ENCODE results near the gene ACOT11. TPM values are rescaled to one million over a fixed set of nuclear protein-coding genes. Genes with fewer than 3 reads are reported as not detected.

Gene ACOT11
- total RNA-seq, 1 experiment from 2014 or later = 9.9 TPM

- no peak for DNase-seq (ENCODE audit: low read depth)
These were observed 98.0 kb downstream of the ACOT11 start for GRCh38 chr1:54645806-54646676.

GRCh38 chr1:54649130-54649898 lies 101.3 kb downstream of the ACOT11 start:
- DNase-seq (ENCODE audit: low read depth) = no peak

- no peak for DNase-seq (ENCODE audit: low read depth)
These were observed 101.9 kb downstream of the ACOT11 start for GRCh38 chr1:54649921-54650320.

GRCh38 chr1:54650417-54650816 lies 102.4 kb downstream of the ACOT11 start:
- no peak for DNase-seq (ENCODE audit: low read depth)

- DNase-seq (ENCODE audit: low read depth) = no peak
These were observed 103.6 kb downstream of the ACOT11 start for GRCh38 chr1:54651608-54652007.

- DNase-seq (ENCODE audit: low read depth) = no peak
These were observed 104.1 kb downstream of the ACOT11 start for GRCh38 chr1:54652168-54652567.

- no peak for DNase-seq (ENCODE audit: low read depth)
These were observed 105.0 kb downstream of the ACOT11 start for GRCh38 chr1:54653036-54653435.

GRCh38 chr1:54658164-54658913 lies 110.3 kb downstream of the ACOT11 start:
- DNase-seq (ENCODE audit: low read depth) = no peak

Other genes starting within 250 kb of the ACOT11 start
- 19.2 and 20.8 TPM in 2 replicates for gene SSBP3, start 141.8 kb upstream of the ACOT11 start, total RNA-seq (2014; rRNA removed)
- gene FAM151A, start 75.3 kb downstream of the ACOT11 start, total RNA-seq (2014; rRNA removed) = not detected in 2 replicates
- not detected in 2 replicates for gene MROH7, start 93.6 kb downstream of the ACOT11 start, total RNA-seq (2014; rRNA removed)
- gene TTC4, start 167.6 kb downstream of the ACOT11 start, total RNA-seq (2014; rRNA removed) = 32.2 and 35.1 TPM in 2 replicates
- 4.6 and 5.2 TPM in 2 replicates for gene PARS2, start 216.3 kb downstream of the ACOT11 start, total RNA-seq (2014; rRNA removed)